Astrocyte of the spinal cord (primary cell): ENCODE data around the gene MED15.

Experiments used
- DNase-seq: peaks from one replicate; pipeline ENCODE4 v3.0.0; 2011; ENCODE audit warnings: low read depth, low spot score
- H3K4me3 ChIP-seq: 2 replicates; pipeline ENCODE4 v1.5.1; 2011; ENCODE audit warnings: low read depth, mild to moderate bottlenecking, low read length, moderate library complexity
- CTCF ChIP-seq: IDR thresholded peaks from 2 replicates; pipeline ENCODE4 v1.5.1; 2012; ENCODE audit warnings: low read depth, mild to moderate bottlenecking, low read length, inconsistent platforms
- in situ Hi-C: cut with HindIII; loops from 2 replicates; pipeline ENCODE4 v1.10.0; 2017; ENCODE audit warnings: low sequenced_read_pairs

MED15 gene

GRCh38 chr22:20611418-20611817, 104.0 kb downstream of the MED15 start:
- TF ChIP-seq CTCF: no peak
- no peak for DNase-seq
- H3K4me3 ChIP-seq: no peak overlapping the region
- in situ Hi-C loops: no loop called here

GRCh38 chr22:20613301-20613700, 105.9 kb downstream of the MED15 start:
- no peak for DNase-seq
- in situ Hi-C loops: no loop called here
- TF ChIP-seq CTCF: no peak
- H3K4me3 ChIP-seq: no peak overlapping the region

- in situ Hi-C loops: no loop called here
- no peak overlapping the region for H3K4me3 ChIP-seq
- no peak for TF ChIP-seq CTCF
- no peak for DNase-seq
Measured at GRCh38 chr22:20615021-20615420, 107.6 kb downstream of the MED15 start.

- in situ Hi-C loops: no loop called here
- no peak for DNase-seq
Measured at GRCh38 chr22:20615533-20616450, 108.4 kb downstream of the MED15 start.

GRCh38 chr22:20616451-20617043, 109.1 kb downstream of the MED15 start:
- DNase-seq: peak; percentile 19
- in situ Hi-C loops: no loop called here

More at GRCh38 chr22:20615533-20616450, 108.4 kb downstream of the MED15 start:
- H3K4me3 ChIP-seq: no peak overlapping the region
- TF ChIP-seq CTCF: no peak

GRCh38 chr22:20618488-20618887, 111.1 kb downstream of the MED15 start:
- no peak for DNase-seq
- no peak overlapping the region for H3K4me3 ChIP-seq
- TF ChIP-seq CTCF: no peak
- in situ Hi-C loops: no loop called here

More at GRCh38 chr22:20616451-20617043, 109.1 kb downstream of the MED15 start:
- TF ChIP-seq CTCF: no peak
- no peak overlapping the region for H3K4me3 ChIP-seq
